GM19239 (cell line): ENCODE results near the gene NPDC1.

Experiments
- DNase-seq: peaks from one replicate; pipeline ENCODE4 v3.0.0; 2011; ENCODE audit warnings: low spot score; ENCODE audit not compliant: insufficient read length
- FAIRE-seq: peaks from 2 replicates; lab custom pipeline; 2011; peaks lifted over from hg19 to GRCh38; lab: Jason Lieb, UNC

NPDC1 gene

GRCh38 chr9:136997371-136997770, 48.6 kb downstream of the NPDC1 start:
- DNase-seq (no peak), FAIRE-seq (no peak)

GRCh38 chr9:136996361-136997292, 49.4 kb downstream of the NPDC1 start, which contains the start of gene CLIC3:
Gene CLIC3, minus strand, starts transcription at chr9:136996568. Its CDS starts 25 bp downstream, at chr9:136996543.
- DNase-seq, result no peak
- FAIRE-seq, result no peak

- DNase-seq (no peak), FAIRE-seq (no peak)
Measured at GRCh38 chr9:136995772-136996311, 50.1 kb downstream of the NPDC1 start.

GRCh38 chr9:136995362-136995761, 50.6 kb downstream of the NPDC1 start:
- DNase-seq, result no peak
- FAIRE-seq, result no peak

- DNase-seq (no peak), FAIRE-seq (no peak)
Measured at GRCh38 chr9:136994888-136995230, 51.1 kb downstream of the NPDC1 start.

- no peak for FAIRE-seq
Measured at GRCh38 chr9:136994180-136994887, 51.6 kb downstream of the NPDC1 start.

GRCh38 chr9:136992819-136993369, 53.1 kb downstream of the NPDC1 start:
- DNase-seq (no peak), FAIRE-seq (no peak)

More at GRCh38 chr9:136994180-136994887, 51.6 kb downstream of the NPDC1 start:
- DNase-seq, result no peak

- FAIRE-seq (peak; percentile 95), DNase-seq (peak; percentile 100)
Measured at GRCh38 chr9:136991993-136992818, 53.8 kb downstream of the NPDC1 start, which contains the start of gene PAXX. Gene PAXX, plus strand, starts transcription at chr9:136992422. Its CDS starts 22 bp downstream, at chr9:136992444.

GRCh38 chr9:136990242-136990911, 55.6 kb downstream of the NPDC1 start:
- FAIRE-seq (no peak), DNase-seq (no peak)
